ENCODE data around the gene AMDHD2. TPM values are rescaled to one million over a fixed set of nuclear protein-coding genes. Genes with fewer than 3 reads are reported as not detected.

AMDHD2 gene
- total RNA-seq, 1 experiment from 2014 or later: 22.7 TPM

DNA sequence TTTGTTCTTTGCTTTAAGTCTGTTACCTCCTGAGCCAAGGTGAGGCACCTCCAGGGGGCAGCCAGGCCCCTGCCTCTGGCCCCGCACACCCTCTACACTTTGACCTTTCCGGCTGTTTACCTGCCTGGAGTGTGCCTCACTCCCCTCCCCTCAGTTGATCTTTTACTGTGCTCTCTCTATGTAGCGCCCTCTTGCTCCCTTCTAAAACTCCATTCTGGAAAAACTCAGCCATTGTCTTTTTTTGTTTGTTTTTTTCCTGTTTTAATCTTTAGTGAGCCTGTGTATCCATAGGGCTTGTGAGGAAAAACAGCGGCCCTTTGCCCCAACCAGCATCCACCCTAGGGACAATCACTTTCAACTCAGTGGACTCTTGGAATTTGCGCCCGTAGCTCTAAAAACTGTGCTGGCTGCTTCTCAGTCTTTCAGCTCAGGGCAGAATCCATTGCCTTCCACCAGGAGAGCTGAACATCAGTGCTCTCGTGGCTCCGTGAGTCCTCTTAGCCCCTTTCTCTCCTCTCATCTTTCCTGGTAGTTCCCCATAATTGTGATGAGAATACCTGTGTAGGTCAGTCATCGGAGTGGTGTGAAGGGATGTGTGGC, 4.3 kb downstream of the AMDHD2 start:
- peaks cover 14% of the 10 kb centered on the region for H3K79me2 ChIP-seq (ENCODE audit: low read length)
- H3K9ac ChIP-seq (ENCODE audit: low read length): no peak overlapping the region
- no peak overlapping the region for H3K4me3 ChIP-seq (ENCODE audit: low read length)
- H3K4me1 ChIP-seq (ENCODE audit: low read length): peaks cover 13% of the 10 kb centered on the region
- H3K4me2 ChIP-seq (ENCODE audit: low read depth, low read length, poor library complexity, severe bottlenecking): no peak overlapping the region
- no peaks in the 10 kb centered on the region for H3K9me2 ChIP-seq (replicated peaks; ENCODE audit: insufficient read depth, low read length)
- H3K36me3 ChIP-seq (ENCODE audit: insufficient read depth, low read length): 0 out of 2 replicates have a peak, but pooled peaks cover 3% of the 10 kb centered on the region
- no peak for DNase-seq
- no peaks in the 10 kb centered on the region for H3K9me3 ChIP-seq (ENCODE audit: low read length)
- H2AFZ ChIP-seq (ENCODE audit: low read length): no peak overlapping the region
- H3K27me3 ChIP-seq (ENCODE audit: low read length): no peaks in the 10 kb centered on the region
- H4K20me1 ChIP-seq (ENCODE audit: insufficient read depth, low read depth, low read length): no peaks in the 10 kb centered on the region
- H3K27ac ChIP-seq (ENCODE audit: low read length): no peak overlapping the region

DNA sequence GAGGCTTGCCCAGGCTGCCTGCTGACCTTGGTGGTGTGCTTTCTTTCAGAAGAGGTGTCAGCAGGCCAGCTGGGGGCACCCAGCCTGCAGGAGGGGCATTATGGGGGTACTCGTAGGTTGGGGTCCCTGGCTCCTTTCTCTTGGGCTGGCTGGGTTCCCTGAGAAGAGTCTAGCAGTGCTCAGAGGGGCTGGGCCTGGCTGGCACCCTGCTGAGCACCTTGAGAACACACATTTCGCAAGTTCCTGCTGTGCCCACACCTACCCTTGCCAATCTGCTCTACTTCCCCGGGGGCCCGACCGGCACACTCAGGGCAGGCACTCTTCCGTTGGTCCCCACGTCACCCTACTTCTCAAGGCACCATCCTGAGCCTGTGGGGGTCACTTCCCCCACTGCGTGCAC, 6.0 kb downstream of the AMDHD2 start:
- Histone ChIP-seq H3K9me2 (replicated peaks; ENCODE audit: insufficient read depth, low read length) (no peaks in the 10 kb centered on the region), H3K79me2 (ENCODE audit: low read length) (peaks cover 8% of the 10 kb centered on the region), H3K27me3 (ENCODE audit: low read length) (no peaks in the 10 kb centered on the region), H3K4me2 (ENCODE audit: low read depth, low read length, poor library complexity, severe bottlenecking) (no peak overlapping the region), H3K4me3 (ENCODE audit: low read length) (no peak overlapping the region), H4K20me1 (ENCODE audit: insufficient read depth, low read depth, low read length) (no peaks in the 10 kb centered on the region), H3K9me3 (ENCODE audit: low read length) (no peaks in the 10 kb centered on the region), H3K4me1 (ENCODE audit: low read length) (peaks cover 9% of the 10 kb centered on the region), H2AFZ (ENCODE audit: low read length) (no peak overlapping the region), H3K27ac (ENCODE audit: low read length) (no peak overlapping the region), H3K9ac (ENCODE audit: low read length) (no peak overlapping the region), H3K36me3 (ENCODE audit: insufficient read depth, low read length) (0 out of 2 replicates have a peak, but pooled peaks cover 3% of the 10 kb centered on the region)
- DNase-seq: no peak

DNA sequence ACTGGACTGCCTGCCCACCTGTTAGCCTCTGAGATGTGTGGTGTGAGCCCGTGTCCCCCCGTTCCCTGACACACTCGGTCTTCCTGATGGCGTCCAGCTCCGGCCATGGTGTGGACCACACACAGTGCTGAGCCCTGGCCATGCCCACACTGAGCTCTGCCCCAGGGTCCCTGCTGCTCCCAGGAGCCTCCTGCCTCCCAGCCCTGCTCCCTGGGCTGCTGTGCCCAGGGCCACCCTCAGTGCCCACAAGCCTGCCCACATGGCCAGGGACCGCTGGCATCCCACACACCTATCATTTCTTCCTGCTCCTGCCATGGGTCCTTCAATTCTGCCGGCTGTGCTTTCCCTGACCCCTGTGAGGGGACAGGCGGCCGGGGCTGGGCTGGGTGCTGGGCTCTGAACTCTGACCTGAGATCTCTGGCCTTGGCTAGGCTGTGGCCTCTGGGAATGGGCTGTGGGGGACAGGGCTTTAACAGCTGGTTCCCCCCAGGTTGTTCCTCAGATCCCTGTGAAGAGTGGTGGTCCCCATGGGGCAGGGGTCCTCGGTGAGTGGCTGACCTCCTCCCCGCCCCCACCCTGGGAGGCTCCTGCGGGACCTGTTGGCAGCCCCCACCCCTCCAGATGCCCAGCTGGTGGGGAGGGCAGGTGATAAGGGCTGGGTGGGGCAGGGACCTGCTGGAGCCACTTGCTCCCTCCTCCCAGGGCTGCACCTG, 7.1 kb downstream of the AMDHD2 start:
- H3K27ac ChIP-seq (ENCODE audit: low read length): no peak overlapping the region
- H3K36me3 ChIP-seq (ENCODE audit: insufficient read depth, low read length): 0 out of 2 replicates have a peak, but pooled peaks cover 3% of the 10 kb centered on the region
- H3K4me3 ChIP-seq (ENCODE audit: low read length): no peak overlapping the region
- H3K9me2 ChIP-seq (replicated peaks; ENCODE audit: insufficient read depth, low read length): no peaks in the 10 kb centered on the region
- no peaks in the 10 kb centered on the region for H4K20me1 ChIP-seq (ENCODE audit: insufficient read depth, low read depth, low read length)
- H3K9me3 ChIP-seq (ENCODE audit: low read length): no peaks in the 10 kb centered on the region
- no peak for DNase-seq
- H3K27me3 ChIP-seq (ENCODE audit: low read length): no peaks in the 10 kb centered on the region
- peaks cover 13% of the 10 kb centered on the region for H3K4me1 ChIP-seq (ENCODE audit: low read length)
- no peaks in the 10 kb centered on the region for H3K79me2 ChIP-seq (ENCODE audit: low read length)
- no peak overlapping the region for H3K9ac ChIP-seq (ENCODE audit: low read length)
- no peak overlapping the region for H2AFZ ChIP-seq (ENCODE audit: low read length)
- H3K4me2 ChIP-seq (ENCODE audit: low read depth, low read length, poor library complexity, severe bottlenecking): no peak overlapping the region

DNA sequence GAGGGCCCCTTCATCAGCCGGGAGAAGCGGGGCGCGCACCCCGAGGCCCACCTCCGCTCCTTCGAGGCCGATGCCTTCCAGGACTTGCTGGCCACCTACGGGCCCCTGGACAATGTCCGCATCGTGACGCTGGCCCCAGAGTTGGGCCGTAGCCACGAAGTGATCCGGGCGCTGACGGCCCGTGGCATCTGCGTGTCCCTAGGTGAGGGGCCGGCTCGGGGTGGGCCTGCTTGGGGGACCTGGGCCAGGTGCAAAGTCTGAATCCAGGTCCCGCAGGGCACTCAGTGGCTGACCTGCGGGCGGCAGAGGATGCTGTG, 7.6 kb downstream of the AMDHD2 start:
- Histone ChIP-seq H3K4me1 (ENCODE audit: low read length) (peaks cover 18% of the 10 kb centered on the region), H3K79me2 (ENCODE audit: low read length) (no peaks in the 10 kb centered on the region), H3K4me3 (ENCODE audit: low read length) (no peak overlapping the region), H2AFZ (ENCODE audit: low read length) (no peak overlapping the region), H3K9me3 (ENCODE audit: low read length) (no peaks in the 10 kb centered on the region), H3K36me3 (ENCODE audit: insufficient read depth, low read length) (0 out of 2 replicates have a peak, but pooled peaks cover 3% of the 10 kb centered on the region), H3K9me2 (replicated peaks; ENCODE audit: insufficient read depth, low read length) (no peaks in the 10 kb centered on the region), H3K4me2 (ENCODE audit: low read depth, low read length, poor library complexity, severe bottlenecking) (no peak overlapping the region), H3K9ac (ENCODE audit: low read length) (no peak overlapping the region), H4K20me1 (ENCODE audit: insufficient read depth, low read depth, low read length) (no peaks in the 10 kb centered on the region), H3K27ac (ENCODE audit: low read length) (no peak overlapping the region), H3K27me3 (ENCODE audit: low read length) (no peaks in the 10 kb centered on the region)
- DNase-seq: no peak

- no peak overlapping the region for H2AFZ ChIP-seq (ENCODE audit: low read length)
- H3K9me2 ChIP-seq (replicated peaks; ENCODE audit: insufficient read depth, low read length): no peaks in the 10 kb centered on the region
- no peak overlapping the region for H3K4me3 ChIP-seq (ENCODE audit: low read length)
- no peaks in the 10 kb centered on the region for H3K27me3 ChIP-seq (ENCODE audit: low read length)
- H3K79me2 ChIP-seq (ENCODE audit: low read length): no peaks in the 10 kb centered on the region
- no peak for DNase-seq
- H3K4me1 ChIP-seq (ENCODE audit: low read length): peaks cover 21% of the 10 kb centered on the region
- H3K4me2 ChIP-seq (ENCODE audit: low read depth, low read length, poor library complexity, severe bottlenecking): no peak overlapping the region
- 0 out of 2 replicates have a peak, but pooled peaks cover 3% of the 10 kb centered on the region for H3K36me3 ChIP-seq (ENCODE audit: insufficient read depth, low read length)
- no peak overlapping the region for H3K9ac ChIP-seq (ENCODE audit: low read length)
- no peaks in the 10 kb centered on the region for H4K20me1 ChIP-seq (ENCODE audit: insufficient read depth, low read depth, low read length)
- H3K9me3 ChIP-seq (ENCODE audit: low read length): no peaks in the 10 kb centered on the region
- no peak overlapping the region for H3K27ac ChIP-seq (ENCODE audit: low read length)
Measured at GRCh38 chr16:2528161-2529060, 8.2 kb downstream of the AMDHD2 start.

- Histone ChIP-seq H3K27ac (ENCODE audit: low read length) (no peak overlapping the region), H3K4me3 (ENCODE audit: low read length) (no peak overlapping the region), H3K9me3 (ENCODE audit: low read length) (no peaks in the 10 kb centered on the region), H3K79me2 (ENCODE audit: low read length) (no peaks in the 10 kb centered on the region), H4K20me1 (ENCODE audit: insufficient read depth, low read depth, low read length) (no peaks in the 10 kb centered on the region), H3K27me3 (ENCODE audit: low read length) (no peaks in the 10 kb centered on the region), H2AFZ (ENCODE audit: low read length) (no peak overlapping the region), H3K36me3 (ENCODE audit: insufficient read depth, low read length) (no peaks in the 10 kb centered on the region), H3K4me2 (ENCODE audit: low read depth, low read length, poor library complexity, severe bottlenecking) (no peak overlapping the region), H3K4me1 (ENCODE audit: low read length) (peaks cover 21% of the 10 kb centered on the region), H3K9me2 (replicated peaks; ENCODE audit: insufficient read depth, low read length) (no peaks in the 10 kb centered on the region), H3K9ac (ENCODE audit: low read length) (no peak overlapping the region)
- no peak for DNase-seq
Measured at GRCh38 chr16:2529061-2529931, 9.1 kb downstream of the AMDHD2 start.

DNA sequence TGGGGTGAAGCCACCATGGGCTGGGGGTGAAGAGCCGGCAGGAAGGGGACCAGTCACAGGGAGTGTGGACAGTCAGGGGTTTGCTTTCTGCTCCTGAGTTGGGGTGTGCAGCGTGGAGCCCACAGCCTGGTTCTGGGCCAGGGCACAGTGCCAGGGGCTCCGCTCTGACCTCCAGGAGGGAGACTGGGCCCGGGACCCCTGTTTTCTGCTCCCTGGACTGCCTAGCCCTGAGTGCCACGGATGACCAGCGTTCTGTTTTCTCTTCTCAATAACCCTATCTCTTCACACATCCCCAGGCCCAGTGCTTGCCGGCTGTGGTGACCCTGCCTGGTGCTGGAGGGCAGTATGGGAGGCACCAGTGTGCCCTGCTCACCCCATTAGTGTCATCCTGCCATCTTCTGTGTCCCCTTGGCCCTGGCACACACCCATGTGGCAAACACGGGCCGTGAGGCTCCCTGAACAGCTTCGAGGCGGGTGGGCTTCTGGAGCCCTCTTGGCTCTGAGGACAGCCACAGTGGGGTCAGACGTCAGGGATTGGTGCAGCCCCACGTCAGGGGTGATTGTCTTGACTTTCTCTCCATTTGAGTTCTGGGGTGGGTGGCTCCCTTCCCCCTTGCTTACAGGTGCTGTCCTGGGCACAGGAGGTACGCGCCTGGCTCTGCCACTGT, 9.9 kb downstream of the AMDHD2 start:
- no peak overlapping the region for H3K4me2 ChIP-seq (ENCODE audit: low read depth, low read length, poor library complexity, severe bottlenecking)
- H3K9me2 ChIP-seq (replicated peaks; ENCODE audit: insufficient read depth, low read length): no peaks in the 10 kb centered on the region
- H3K27ac ChIP-seq (ENCODE audit: low read length): no peak overlapping the region
- H3K36me3 ChIP-seq (ENCODE audit: insufficient read depth, low read length): no peaks in the 10 kb centered on the region
- no peak for DNase-seq
- no peaks in the 10 kb centered on the region for H3K79me2 ChIP-seq (ENCODE audit: low read length)
- no peak overlapping the region for H3K9ac ChIP-seq (ENCODE audit: low read length)
- H4K20me1 ChIP-seq (ENCODE audit: insufficient read depth, low read depth, low read length): no peaks in the 10 kb centered on the region
- no peaks in the 10 kb centered on the region for H3K27me3 ChIP-seq (ENCODE audit: low read length)
- peaks cover 21% of the 10 kb centered on the region for H3K4me1 ChIP-seq (ENCODE audit: low read length)
- no peak overlapping the region for H3K4me3 ChIP-seq (ENCODE audit: low read length)
- no peak overlapping the region for H2AFZ ChIP-seq (ENCODE audit: low read length)
- H3K9me3 ChIP-seq (ENCODE audit: low read length): no peaks in the 10 kb centered on the region
